Heart right ventricle (tissue), 16 donors: ENCODE results near the gene EPHB6. TPM values are rescaled to one million over a fixed set of nuclear protein-coding genes. Genes with fewer than 3 reads are reported as not detected.

ENCODE experiments used
- ATAC-seq, 8 donors: fragments of 200-7000 bp; cut with Tn5 transposase; one replicate each; pipeline ENCODE4 v1.9.1; 2020; ENCODE audit warnings: mild to moderate bottlenecking in 8 of 8, moderate library complexity in 8 of 8, moderate number of reproducible peaks in 1 of 8
- DNase-seq, 2 donors: peaks; one replicate each; pipeline ENCODE4 v3.0.0-alpha.2; 2020
- H3K27ac ChIP-seq, 10 donors: fragments of 200-600 bp; sonication (generic) in 2 of 10; one replicate each; pipeline versions ENCODE4 v1.5.0 to v1.8.0; 2020 to 2022; ENCODE audit warnings: mild to moderate bottlenecking in 3 of 10
- H3K27me3 ChIP-seq, 7 donors: fragments of 200-600 bp; one replicate each; pipeline ENCODE4 v1.8.0; 2021 to 2022; ENCODE audit warnings: mild to moderate bottlenecking in 2 of 7
- H3K36me3 ChIP-seq, 9 donors: fragments of 200-600 bp; sonication (generic) in 1 of 9; one replicate each; pipeline versions ENCODE4 v1.5.0 to v1.8.0; 2020 to 2022; ENCODE audit warnings: mild to moderate bottlenecking in 2 of 9
- H3K4me1 ChIP-seq, 9 donors: fragments of 200-600 bp; sonication (generic) in 1 of 9; one replicate each; pipeline versions ENCODE4 v1.5.0 to v1.8.0; 2020 to 2022; ENCODE audit warnings: mild to moderate bottlenecking in 4 of 9
- H3K4me3 ChIP-seq, 10 donors: fragments of 200-600 bp; sonication (generic) in 2 of 10; one replicate each; pipeline versions ENCODE4 v1.5.0 to v1.8.0; 2020 to 2022; ENCODE audit warnings: mild to moderate bottlenecking in 7 of 10, moderate library complexity in 2 of 10
- H3K9me3 ChIP-seq, 11 donors: fragments of 200-600 bp in 10 of 11; sonication (generic) in 2 of 11; one replicate each; pipeline versions ENCODE4 v1.5.0 to v1.8.0; 2013 to 2022; ENCODE audit warnings: mild to moderate bottlenecking in 2 of 11, control low read depth in 1 of 11, moderate library complexity in 1 of 11
- CTCF ChIP-seq, 9 donors: fragments of 200-600 bp; sonication (generic) in 2 of 9; IDR thresholded peaks; one replicate each; pipeline versions ENCODE4 v1.5.0 to v1.8.0; 2021 to 2022; ENCODE audit warnings: antibody characterized with exemption in 9 of 9, mild to moderate bottlenecking in 5 of 9, moderate library complexity in 1 of 9
- WGBS, 2 donors: extraction: QIAGEN DNeasy Blood & Tissue Kit; methylation state at CpG; one replicate each; pipeline ENCODE4 v1.1.7; 2013; ENCODE audit warnings: inconsistent platforms in 1 of 2; 5-methylcytosine and 5-hydroxymethylcytosine counted together
- intact Hi-C, 10 donors: fragments of 100-400 bp; cut with DNase I; formaldehyde crosslinking; loops; one replicate each; pipeline versions ENCODE4 v1.11.1 to v1.14.2; 2022
- polyA plus RNA-seq, 2 donors: library from polyadenylated mRNA; stranded (reverse); fragments of 200-250 nt; gene quantifications; one replicate each; pipeline ENCODE4 v1.2.3, GENCODE V29; 2013
- total RNA-seq, 10 donors: library from RNA; stranded (reverse); fragmentation: NEBNext Ultra II Directional in 3 of 10; extraction: Animal tissue kit (Norgen Biotek cat#: 25700) in 3 of 10; gene quantifications; one replicate each; pipeline versions ENCODE4 v1.2.1 to v1.2.4, GENCODE V29; 2021 to 2023
- donor health status: Arrhythmogenic right ventricular cardiomyopathy.
- donor health status: ischemic (EF 13 %, LVEDD 7.1; RV severe dilation, severe dysfunction).
- donor health status: healthy with polysubstance abuse.
- donor health status: DM: no; HTN: yes; CAD: no.
- donor health status: DM: no; HTN: no; CAD: no.
- donor health status: ischemic (EF 25% LVEDD 6.9; RV normal size, moderate dysfunction).
- donor health status: ischemic (EF 25% LVEDD 5.7; RV mildly dilated, moderate dysfunction).
- donor health status: healthy.
- donor health status: DM: yes; HTN: yes; CAD: no.
- donor health status: Ischemic cardiomyopathy.
- donor health status: ischemic (EF 35%, LVEDD 5.7; RV mildly dilated, moderate dysfunction).
- donor health status: nonischemic (EF 11% LVEDD 7.7; RV severe dilation, severe dysfunction).
- donor health status: DM: yes; HTN: yes; CAD: no.
- donor health status: PGD.
- donor health status: ischemic (EF 29% LVEDD 5.4; RV normal size, mild dysfunction).
- donor health status: nonischemic (EF 23%, LVEDD 6.1; RV moderate dilation, normal function).

EPHB6 gene
- total and polyA plus RNA-seq, 12 donors, result 0.55 to 14.9 (median 2.6) TPM

- intact Hi-C loops, result no loop called here
- Histone ChIP-seq H3K27me3 (no peaks in the 10 kb centered on the region), H3K36me3 (no peaks in the 10 kb centered on the region), H3K4me1 (no peaks in the 10 kb centered on the region), H3K4me3 (no peak overlapping the region), H3K9me3 (no peaks in the 10 kb centered on the region), H3K27ac (no peak overlapping the region)
- ATAC-seq, result no peak
- no peak for TF ChIP-seq CTCF (IDR thresholded peaks at IDR 0.05)
- DNase-seq, result no peak
- whole genome bisulfite sequencing, 2 donors, result 58 to 59% methylated on average over 1 of the region's 1 CpG
These were observed 12.6 kb upstream of the EPHB6 start for GRCh38 chr7:142842251-142842766.

GRCh38 chr7:142847353-142847752 lies 7.5 kb upstream of the EPHB6 start:
- ATAC-seq (no peak), DNase-seq (no peak)
- no peaks in the 10 kb centered on the region for H3K36me3 ChIP-seq
- H3K27me3 ChIP-seq, result peaks cover 0 to 26% (median 11%) of the 10 kb centered on the region in 7 donors
- H3K4me1 ChIP-seq, result no peaks in the 10 kb centered on the region
- no peaks in the 10 kb centered on the region for H3K9me3 ChIP-seq
- intact Hi-C loops, result no loop called here
- WGBS, 2 donors, result 84 to 85% methylated on average over 2 of the region's 2 CpGs
- no peak overlapping the region for H3K4me3 ChIP-seq
- TF ChIP-seq CTCF (IDR thresholded peaks at IDR 0.05), result no peak
- H3K27ac ChIP-seq, result no peak overlapping the region

- Histone ChIP-seq H3K4me1 (peaks cover 0 to 23% (median 17%) of the 10 kb centered on the region in 9 donors), H3K4me3 (no peak overlapping the region), H3K27ac (no peak overlapping the region), H3K36me3 (no peaks in the 10 kb centered on the region), H3K9me3 (no peaks in the 10 kb centered on the region), H3K27me3 (peaks cover 0 to 26% (median 11%) of the 10 kb centered on the region in 7 donors)
- DNase-seq (no peak), ATAC-seq (no peak)
- 85 to 87% methylated on average over 4 of the region's 4 CpGs for WGBS, 2 donors
- TF ChIP-seq CTCF (IDR thresholded peaks at IDR 0.05), result no peak
- intact Hi-C loops, result loop anchor here in 6 of 10 donors (5.0 to 10.0 kb wide), 5 partner anchors 151 to 364 kb away; no protein-coding TSS in a partner anchor
These were observed 3.6 kb upstream of the EPHB6 start for GRCh38 chr7:142851269-142851668.

GRCh38 chr7:142851919-142852318 lies 3.0 kb upstream of the EPHB6 start:
- no peaks in the 10 kb centered on the region for H3K36me3 ChIP-seq
- no peak for TF ChIP-seq CTCF (IDR thresholded peaks at IDR 0.05)
- ATAC-seq, result no peak
- no peaks in the 10 kb centered on the region for H3K9me3 ChIP-seq
- peaks cover 0 to 23% (median 17%) of the 10 kb centered on the region in 9 donors for H3K4me1 ChIP-seq
- peaks cover 0 to 26% (median 11%) of the 10 kb centered on the region in 7 donors for H3K27me3 ChIP-seq
- no peak overlapping the region for H3K27ac ChIP-seq
- intact Hi-C loops, result loop anchor here in 7 of 10 donors (2.0 to 10.0 kb wide), 6 partner anchors 150 to 363 kb away; no protein-coding TSS in a partner anchor
- no peak for DNase-seq
- no peak overlapping the region for H3K4me3 ChIP-seq
